HG02588 (cell line): ENCODE measurements around the gene ARHGEF12.
"Not testable (repeated sequence)": the region's sequence is repeated elsewhere in the genome, so short reads cannot be mapped to it uniquely, and the experiment has no call there.

ENCODE experiments used
- ATAC-seq: cut with Tn5 transposase; IDR thresholded peaks from one replicate; pipeline ENCODE4 v1.9.1; 2021; ENCODE audit warnings: mild to moderate bottlenecking, moderate library complexity; ENCODE audit not compliant: unreplicated experiment

ARHGEF12 gene

GRCh38 chr11:120473503-120473902 is 137.3 kb downstream of the ARHGEF12 start:
- no peak for ATAC-seq

GRCh38 chr11:120482149-120482548 is 145.9 kb downstream of the ARHGEF12 start:
- ATAC-seq = no peak

GRCh38 chr11:120484722-120485121 is 148.5 kb downstream of the ARHGEF12 start:
- ATAC-seq = no peak

GRCh38 chr11:120486138-120486537 is 149.9 kb downstream of the ARHGEF12 start:
- ATAC-seq = no peak

GRCh38 chr11:120489799-120490198 is 153.6 kb downstream of the ARHGEF12 start:
- ATAC-seq = no peak

- no peak for ATAC-seq
Measured at GRCh38 chr11:120492486-120492885, 156.3 kb downstream of the ARHGEF12 start.

GRCh38 chr11:120494595-120494994 is 158.4 kb downstream of the ARHGEF12 start:
- no peak for ATAC-seq

- no peak for ATAC-seq
Measured at GRCh38 chr11:120499088-120499487, 162.9 kb downstream of the ARHGEF12 start.

GRCh38 chr11:120499859-120500258 is 163.6 kb downstream of the ARHGEF12 start:
- no peak for ATAC-seq

- ATAC-seq = no peak
Measured at GRCh38 chr11:120500414-120501071, 164.3 kb downstream of the ARHGEF12 start.

- ATAC-seq = no peak
Measured at GRCh38 chr11:120501440-120501839, 165.2 kb downstream of the ARHGEF12 start.

- ATAC-seq = no peak
Measured at GRCh38 chr11:120501976-120502755, 166.0 kb downstream of the ARHGEF12 start.

- ATAC-seq = not testable (repeated sequence)
Measured at GRCh38 chr11:120503529-120503928, 167.3 kb downstream of the ARHGEF12 start.

- ATAC-seq = no peak
Measured at GRCh38 chr11:120505801-120506425, 169.7 kb downstream of the ARHGEF12 start.

- ATAC-seq = no peak
Measured at GRCh38 chr11:120509346-120510053, 173.3 kb downstream of the ARHGEF12 start.

GRCh38 chr11:120510406-120511115 is 174.3 kb downstream of the ARHGEF12 start:
- no peak for ATAC-seq

GRCh38 chr11:120511116-120511819 is 175.1 kb downstream of the ARHGEF12 start, which contains the start of gene GRIK4:
Gene GRIK4 (plus strand): TSS chr11:120511748. CDS start chr11:120660319, 148,571 bp downstream.
- peak; percentile 87 for ATAC-seq

- no peak for ATAC-seq
Measured at GRCh38 chr11:120511820-120512738, 175.9 kb downstream of the ARHGEF12 start.
